ENCODE data around the gene FAM120AOS. TPM values are rescaled to one million over a fixed set of nuclear protein-coding genes. Genes with fewer than 3 reads are reported as not detected.
A peak's percentile ranks its signal among the peaks of the same experiment; 100 is the strongest.

Gene FAM120AOS
- total RNA-seq, 2 experiments from 2014 or later = 32.8 to 36.4 TPM

- CTCF ChIA-PET = interaction anchor here (0.6 to 1.3 kb wide), 2 partner anchors 8 to 15 kb away, joined by 3 read pairs; no protein-coding TSS in a partner anchor
- Mint-ChIP-seq H3K27me3 (no peaks in the 10 kb centered on the region), H3K36me3 (ENCODE audit: low read depth) (peaks cover 50% of the 10 kb centered on the region), H3K4me3 (no peak overlapping the region), H3K9me3 (no peaks in the 10 kb centered on the region), H3K4me1 (ENCODE audit: low read depth) (peaks cover 35% of the 10 kb centered on the region), H3K27ac (no peak overlapping the region)
- intact Hi-C loops (cut with micrococcal nuclease) = no loop called here
- DNase-seq (no peak), ATAC-seq (no peak)
- TF ChIP-seq CTCF (IDR thresholded peaks at IDR 0.05) = no peak
- POLR2A ChIA-PET = no interaction called here
Measured at GRCh38 chr9:93483497-93483896, 30.1 kb upstream of the FAM120AOS start.

- no peak overlapping the region for H3K27ac Mint-ChIP-seq
- peaks cover 47% of the 10 kb centered on the region for H3K36me3 Mint-ChIP-seq (ENCODE audit: low read depth)
- no peak for ATAC-seq
- no peak for TF ChIP-seq CTCF (IDR thresholded peaks at IDR 0.05)
- no peak overlapping the region for H3K4me3 Mint-ChIP-seq
- DNase-seq = no peak
- intact Hi-C loops (cut with micrococcal nuclease) = no loop called here
- POLR2A ChIA-PET = interaction anchor here (1.1 to 1.2 kb wide), 2 partner anchors 10 to 29 kb away, joined by 3 read pairs; partner anchors contain the start of gene FAM120A
- H3K27me3 Mint-ChIP-seq = no peaks in the 10 kb centered on the region
- CTCF ChIA-PET = interaction anchor here (1.4 to 1.7 kb wide), 2 partner anchors 9 to 24 kb away, joined by 3 to 5 read pairs; no protein-coding TSS in a partner anchor
- H3K4me1 Mint-ChIP-seq (ENCODE audit: low read depth) = peaks cover 31% of the 10 kb centered on the region
- H3K9me3 Mint-ChIP-seq = no peaks in the 10 kb centered on the region
Measured at GRCh38 chr9:93480728-93481324, 27.4 kb upstream of the FAM120AOS start.

- DNase-seq = no peak
- no peaks in the 10 kb centered on the region for H3K27me3 Mint-ChIP-seq
- POLR2A ChIA-PET = interaction anchor here (1.1 to 1.2 kb wide), 2 partner anchors 11 to 28 kb away, joined by 3 read pairs; partner anchors contain the start of gene FAM120A
- TF ChIP-seq CTCF (IDR thresholded peaks at IDR 0.05) = no peak
- peaks cover 49% of the 10 kb centered on the region for H3K36me3 Mint-ChIP-seq (ENCODE audit: low read depth)
- no peaks in the 10 kb centered on the region for H3K9me3 Mint-ChIP-seq
- H3K4me1 Mint-ChIP-seq (ENCODE audit: low read depth) = peaks cover 34% of the 10 kb centered on the region
- H3K4me3 Mint-ChIP-seq = no peak overlapping the region
- CTCF ChIA-PET = interaction anchor here (1.4 to 1.7 kb wide), 2 partner anchors 10 to 24 kb away, joined by 3 to 5 read pairs; no protein-coding TSS in a partner anchor
- intact Hi-C loops (cut with micrococcal nuclease) = no loop called here
- no peak for ATAC-seq
- H3K27ac Mint-ChIP-seq = no peak overlapping the region
Measured at GRCh38 chr9:93480262-93480661, 26.9 kb upstream of the FAM120AOS start.

GRCh38 chr9:93479726-93480125 is 26.3 kb upstream of the FAM120AOS start:
- ChIA-PET CTCF (interaction anchor here (1.4 to 1.7 kb wide), 2 partner anchors 10 to 23 kb away, joined by 3 to 5 read pairs; no protein-coding TSS in a partner anchor), POLR2A (interaction anchor here (1.2 kb wide), 1 partner anchor 11 kb away, joined by 3 read pairs; no protein-coding TSS in a partner anchor)
- Mint-ChIP-seq H3K4me3 (no peak overlapping the region), H3K36me3 (ENCODE audit: low read depth) (peaks cover 50% of the 10 kb centered on the region), H3K27me3 (no peaks in the 10 kb centered on the region), H3K27ac (peak overlapping the region; percentile 40), H3K4me1 (ENCODE audit: low read depth) (peaks cover 37% of the 10 kb centered on the region), H3K9me3 (no peaks in the 10 kb centered on the region)
- TF ChIP-seq CTCF (IDR thresholded peaks at IDR 0.05) = no peak
- intact Hi-C loops (cut with micrococcal nuclease) = no loop called here
- ATAC-seq (no peak), DNase-seq (no peak)

- Mint-ChIP-seq H3K9me3 (no peaks in the 10 kb centered on the region), H3K27me3 (no peaks in the 10 kb centered on the region), H3K36me3 (ENCODE audit: low read depth) (peaks cover 53% of the 10 kb centered on the region), H3K27ac (peak overlapping the region; percentile 31), H3K4me3 (no peak overlapping the region), H3K4me1 (ENCODE audit: low read depth) (peaks cover 38% of the 10 kb centered on the region)
- intact Hi-C loops (cut with micrococcal nuclease) = no loop called here
- ChIA-PET CTCF (interaction anchor here (1.1 to 1.6 kb wide), 4 partner anchors 13 to 89 kb away, joined by 3 to 5 read pairs (median 3); no protein-coding TSS in a partner anchor), POLR2A (interaction anchor here (1.0 to 1.5 kb wide), 2 partner anchors 14 to 26 kb away, joined by 4 to 5 read pairs; partner anchors contain the start of gene FAM120A)
- no peak for DNase-seq
- no peak for ATAC-seq
- no peak for TF ChIP-seq CTCF (IDR thresholded peaks at IDR 0.05)
Measured at GRCh38 chr9:93477397-93477796, 24.0 kb upstream of the FAM120AOS start.
